VCaP (cell line): ENCODE results near the gene CLN5.
A peak's percentile ranks its signal among the peaks of the same experiment; 100 is the strongest.

Experiments used
- H3K27ac ChIP-seq: fragments of 450-650 bp; 2 replicates; pipeline ENCODE4 v1.5.1; 2017
- TF ChIP-seq, protein P1 (sequence below): fragments of 450-650 bp; conservative IDR thresholded peaks from 2 replicates; pipeline ENCODE4 v1.5.1; 2017; ENCODE audit warnings: mild to moderate bottlenecking, moderate library complexity

Gene CLN5

DNA sequence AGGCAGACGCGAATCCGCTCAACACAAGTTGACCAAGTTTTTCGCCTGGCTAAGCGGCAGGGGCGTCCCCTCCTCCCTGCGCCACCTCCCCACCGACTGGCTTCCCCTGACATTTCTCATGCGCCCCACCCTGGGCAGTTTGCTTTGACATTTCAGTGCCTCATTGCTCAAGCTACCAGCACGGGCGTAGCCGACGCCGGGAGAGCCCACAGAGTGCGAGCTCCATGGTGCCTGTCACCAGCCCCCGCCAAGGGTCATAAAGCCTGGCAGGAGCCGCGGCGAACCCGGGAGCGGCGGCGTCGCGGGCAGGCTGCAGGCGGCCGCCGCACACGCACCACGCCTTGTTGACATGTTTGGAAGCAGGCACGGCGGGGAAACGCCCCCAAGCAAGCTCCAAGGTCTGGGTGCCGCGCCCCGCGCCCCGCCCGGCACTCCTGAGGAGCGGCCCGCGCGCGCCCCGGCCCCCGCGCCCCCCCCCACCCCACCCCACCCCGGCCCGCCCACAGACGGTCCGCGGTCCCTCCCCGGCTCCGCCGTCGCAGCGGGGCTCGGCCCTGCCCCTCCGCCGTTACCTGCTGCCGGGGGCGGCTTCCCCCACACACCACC lies 34.5 kb downstream of the CLN5 start:
- TF ChIP-seq, protein P1, sequence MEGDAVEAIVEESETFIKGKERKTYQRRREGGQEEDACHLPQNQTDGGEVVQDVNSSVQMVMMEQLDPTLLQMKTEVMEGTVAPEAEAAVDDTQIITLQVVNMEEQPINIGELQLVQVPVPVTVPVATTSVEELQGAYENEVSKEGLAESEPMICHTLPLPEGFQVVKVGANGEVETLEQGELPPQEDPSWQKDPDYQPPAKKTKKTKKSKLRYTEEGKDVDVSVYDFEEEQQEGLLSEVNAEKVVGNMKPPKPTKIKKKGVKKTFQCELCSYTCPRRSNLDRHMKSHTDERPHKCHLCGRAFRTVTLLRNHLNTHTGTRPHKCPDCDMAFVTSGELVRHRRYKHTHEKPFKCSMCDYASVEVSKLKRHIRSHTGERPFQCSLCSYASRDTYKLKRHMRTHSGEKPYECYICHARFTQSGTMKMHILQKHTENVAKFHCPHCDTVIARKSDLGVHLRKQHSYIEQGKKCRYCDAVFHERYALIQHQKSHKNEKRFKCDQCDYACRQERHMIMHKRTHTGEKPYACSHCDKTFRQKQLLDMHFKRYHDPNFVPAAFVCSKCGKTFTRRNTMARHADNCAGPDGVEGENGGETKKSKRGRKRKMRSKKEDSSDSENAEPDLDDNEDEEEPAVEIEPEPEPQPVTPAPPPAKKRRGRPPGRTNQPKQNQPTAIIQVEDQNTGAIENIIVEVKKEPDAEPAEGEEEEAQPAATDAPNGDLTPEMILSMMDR: no peak
- H3K27ac ChIP-seq: peak overlapping the region; percentile 94

GRCh38 chr13:77026861-77027621 lies 35.2 kb downstream of the CLN5 start, which contains the start of gene FBXL3:
Gene FBXL3, minus strand, starts transcription at chr13:77027159. Its CDS starts 5,299 bp downstream, at chr13:77021860.
- TF ChIP-seq, protein P1: no peak
- H3K27ac ChIP-seq: peak within 1 kb of the TSS; percentile 94

DNA sequence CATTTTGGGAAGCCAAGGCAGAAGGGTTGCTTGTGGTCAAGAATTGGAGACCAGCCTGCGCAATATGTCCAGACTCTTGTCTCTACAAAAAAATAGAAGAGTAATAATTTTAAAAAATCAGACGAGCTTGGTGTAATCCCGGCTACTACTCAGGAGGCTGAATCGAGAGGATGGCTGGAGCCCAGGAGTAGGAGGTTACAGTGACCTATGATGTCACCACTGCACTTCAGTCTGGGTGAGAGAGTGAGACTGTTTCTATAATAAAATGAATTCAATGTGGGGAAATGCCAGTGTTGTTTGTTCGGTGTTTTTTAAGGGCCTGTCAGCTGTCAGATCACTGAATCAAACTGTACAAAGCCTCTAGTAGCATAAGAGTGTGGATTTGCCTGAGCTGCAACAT lies 36.3 kb downstream of the CLN5 start:
- peak overlapping the region; percentile 94; the same call in 1 of the 2 replicates for H3K27ac ChIP-seq
- TF ChIP-seq, protein P1: no peak

DNA sequence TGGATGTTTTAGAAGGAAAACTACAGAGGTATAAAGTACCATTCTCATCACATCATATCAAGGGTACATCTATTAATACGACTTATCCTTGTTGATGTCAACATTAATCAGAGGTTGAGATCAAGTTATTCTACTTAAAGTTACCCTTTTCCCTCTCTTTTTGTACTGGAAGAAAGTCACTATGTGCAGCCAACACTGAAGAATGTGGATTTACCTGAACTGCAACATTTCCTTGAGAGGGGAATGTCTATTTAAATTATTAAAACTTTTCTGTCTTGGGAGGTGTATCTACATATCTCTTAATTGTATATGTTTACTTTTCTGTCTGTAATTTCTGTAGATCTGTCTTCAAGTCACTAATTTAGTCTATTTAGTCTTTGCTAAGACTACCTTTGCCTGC lies 37.6 kb downstream of the CLN5 start:
- H3K27ac ChIP-seq: no peak overlapping the region
- TF ChIP-seq, protein P1: no peak

DNA sequence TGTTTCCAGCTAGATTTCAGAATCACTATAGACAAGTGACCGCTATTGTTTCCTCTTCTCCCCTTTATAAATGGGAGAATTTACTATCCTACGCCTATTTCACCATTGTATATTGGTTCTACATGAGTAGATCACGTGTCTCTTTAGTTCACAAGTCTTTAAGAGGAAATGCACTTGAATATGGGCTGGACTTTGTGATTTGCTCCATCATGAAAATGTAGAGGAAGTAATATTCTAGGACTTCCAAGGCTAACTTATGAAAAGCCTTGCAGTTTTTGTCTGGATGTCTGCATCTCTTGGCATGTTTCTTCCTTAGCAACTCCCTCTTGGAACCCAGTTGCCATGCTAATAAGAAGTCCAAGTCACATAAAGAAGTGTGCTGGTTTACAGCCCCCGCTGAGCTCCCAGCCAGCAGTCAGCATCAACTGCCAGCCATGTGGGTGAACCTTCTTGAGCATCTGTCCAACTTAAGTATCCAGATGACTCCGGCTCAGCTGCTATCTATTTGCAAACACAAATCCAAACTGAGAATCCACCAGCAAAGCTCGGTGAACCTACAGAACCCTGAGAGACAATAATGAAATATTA lies 39.9 kb downstream of the CLN5 start:
- TF ChIP-seq, protein P1: no peak
- H3K27ac ChIP-seq: no peak overlapping the region

GRCh38 chr13:77033717-77034302 lies 41.9 kb downstream of the CLN5 start:
- peak overlapping the region; percentile 47 for H3K27ac ChIP-seq

DNA sequence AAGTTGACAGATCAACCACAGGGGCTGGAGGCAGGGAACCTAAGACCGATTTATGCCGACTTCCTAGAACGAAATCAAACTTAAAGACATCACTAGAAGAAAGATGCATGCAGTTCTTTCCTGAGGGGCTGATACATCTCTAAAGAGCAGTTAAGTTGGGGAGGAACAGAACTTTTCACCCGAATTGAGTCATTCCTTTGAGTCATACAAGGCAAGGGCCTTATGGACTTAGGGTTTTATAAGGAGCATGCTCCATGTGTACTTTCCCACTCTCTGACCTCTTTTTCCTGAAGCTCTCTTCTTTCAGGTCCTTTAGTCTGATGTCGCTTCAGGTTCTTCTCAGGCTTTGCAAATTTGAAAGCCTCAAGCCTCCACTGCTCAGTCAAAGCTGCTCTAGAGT lies 43.0 kb downstream of the CLN5 start:
- peak overlapping the region; percentile 47 for H3K27ac ChIP-seq
- TF ChIP-seq, protein P1: no peak

More at GRCh38 chr13:77033717-77034302, 41.9 kb downstream of the CLN5 start:
- TF ChIP-seq, protein P1: no peak
